SW 1271 (cell line): ENCODE data around the gene CYB561.
"Not testable (repeated sequence)": the region's sequence is repeated elsewhere in the genome, so short reads cannot be mapped to it uniquely, and the experiment has no call there.

Experiments used
- DNase-seq, 2 experiments: peaks; one replicate each; lab custom pipeline; 2025; lab: John Stamatoyannopoulos, UW

Gene CYB561

GRCh38 chr17:63478814-63479494, 32.8 kb upstream of the CYB561 start:
- peak; percentile 35 to 76 for DNase-seq

DNA sequence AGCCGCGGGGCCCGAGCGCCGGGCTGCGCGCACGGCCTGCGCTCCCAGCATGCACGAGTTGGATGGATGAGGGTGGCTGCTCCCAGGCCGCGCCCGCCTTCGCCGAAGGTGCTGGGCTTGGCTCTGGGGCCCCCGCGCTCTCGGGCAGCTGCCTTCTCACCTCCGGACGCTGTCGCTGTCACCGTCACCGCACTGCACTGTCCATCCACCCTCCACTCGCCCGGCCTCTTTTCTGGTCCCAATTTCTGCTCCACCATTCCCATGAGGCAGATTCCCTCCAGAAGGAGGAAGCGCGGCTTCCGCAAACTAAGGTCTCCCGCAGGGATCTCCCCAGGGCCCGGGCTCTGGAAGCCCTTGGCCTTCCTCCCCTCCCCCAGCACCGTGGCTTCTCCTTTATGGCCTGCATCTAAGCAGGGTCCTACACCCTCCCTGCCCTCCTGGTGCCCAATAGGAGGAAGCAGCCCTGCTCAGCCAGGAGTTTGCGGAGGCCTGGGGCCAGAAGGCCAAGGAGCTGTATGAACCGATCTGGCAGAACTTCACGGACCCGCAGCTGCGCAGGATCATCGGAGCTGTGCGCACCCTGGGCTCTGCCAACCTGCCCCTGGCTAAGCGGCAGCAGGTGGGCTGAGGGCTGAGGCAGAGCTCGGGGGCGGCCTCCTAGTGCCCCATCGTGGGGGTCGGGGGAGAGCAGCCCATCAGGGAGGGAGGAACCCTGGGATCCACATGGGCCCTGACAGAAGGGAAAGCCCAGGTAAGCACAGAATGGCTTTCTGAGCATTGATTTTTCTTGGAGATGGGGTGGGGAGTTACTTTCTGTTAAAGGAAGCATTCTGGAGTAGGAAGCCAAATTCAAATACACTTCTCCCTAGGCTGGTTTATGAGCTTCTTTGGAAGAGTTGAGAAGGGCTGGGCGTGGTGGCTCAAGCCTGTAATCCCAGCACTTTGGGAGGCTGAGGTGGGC, 31.7 kb upstream of the CYB561 start:
- DNase-seq = no peak

DNA sequence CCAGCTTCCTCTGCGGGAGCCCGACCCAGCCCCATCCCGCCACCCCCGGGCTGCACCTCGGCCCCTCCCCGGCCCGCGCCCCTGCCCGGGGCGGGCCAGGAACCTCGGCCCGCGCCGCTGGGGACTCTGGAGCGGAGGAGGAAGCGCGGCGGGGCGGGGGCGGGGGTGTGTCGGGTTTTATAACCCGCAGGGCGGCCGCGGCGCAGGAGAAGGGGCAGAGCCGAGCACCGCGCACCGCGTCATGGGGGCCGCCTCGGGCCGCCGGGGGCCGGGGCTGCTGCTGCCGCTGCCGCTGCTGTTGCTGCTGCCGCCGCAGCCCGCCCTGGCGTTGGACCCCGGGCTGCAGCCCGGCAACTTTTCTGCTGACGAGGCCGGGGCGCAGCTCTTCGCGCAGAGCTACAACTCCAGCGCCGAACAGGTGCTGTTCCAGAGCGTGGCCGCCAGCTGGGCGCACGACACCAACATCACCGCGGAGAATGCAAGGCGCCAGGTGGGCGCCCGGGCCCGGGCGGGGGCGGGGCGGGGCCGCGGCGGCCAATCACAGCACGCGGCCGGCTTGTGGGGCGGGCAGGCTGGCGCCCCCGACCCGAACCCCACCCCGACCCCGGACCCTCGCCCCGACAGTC, 30.9 kb upstream of the CYB561 start, which contains the start of gene ACE:
Gene ACE, plus strand, starts transcription at position 208 of the 626 bp plus-strand sequence. Its CDS starts 34 bp downstream, at position 242.
- DNase-seq = no peak

DNA sequence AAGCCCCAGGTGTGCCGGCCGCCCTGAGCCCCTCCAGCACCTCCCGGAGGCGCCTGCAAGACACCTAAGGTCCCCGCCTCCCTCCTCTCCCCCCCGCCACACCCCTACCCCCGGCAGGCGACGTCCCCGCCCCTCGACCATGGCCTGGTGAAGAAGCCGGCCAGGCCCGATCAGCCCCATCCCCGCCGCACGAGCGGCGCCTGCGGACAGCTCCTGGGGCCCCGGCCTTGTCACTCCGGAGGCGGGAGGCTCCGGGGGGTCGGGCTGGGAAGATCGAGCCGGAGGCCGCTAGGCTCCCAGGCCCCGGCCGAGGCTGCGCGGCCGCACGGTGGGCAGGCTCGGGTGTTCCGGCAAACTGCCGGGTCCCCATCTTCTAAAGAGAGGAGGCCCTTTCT, 30.4 kb upstream of the CYB561 start:
- DNase-seq = no peak

GRCh38 chr17:63475491-63476412, 29.6 kb upstream of the CYB561 start:
- no peak for DNase-seq

DNA sequence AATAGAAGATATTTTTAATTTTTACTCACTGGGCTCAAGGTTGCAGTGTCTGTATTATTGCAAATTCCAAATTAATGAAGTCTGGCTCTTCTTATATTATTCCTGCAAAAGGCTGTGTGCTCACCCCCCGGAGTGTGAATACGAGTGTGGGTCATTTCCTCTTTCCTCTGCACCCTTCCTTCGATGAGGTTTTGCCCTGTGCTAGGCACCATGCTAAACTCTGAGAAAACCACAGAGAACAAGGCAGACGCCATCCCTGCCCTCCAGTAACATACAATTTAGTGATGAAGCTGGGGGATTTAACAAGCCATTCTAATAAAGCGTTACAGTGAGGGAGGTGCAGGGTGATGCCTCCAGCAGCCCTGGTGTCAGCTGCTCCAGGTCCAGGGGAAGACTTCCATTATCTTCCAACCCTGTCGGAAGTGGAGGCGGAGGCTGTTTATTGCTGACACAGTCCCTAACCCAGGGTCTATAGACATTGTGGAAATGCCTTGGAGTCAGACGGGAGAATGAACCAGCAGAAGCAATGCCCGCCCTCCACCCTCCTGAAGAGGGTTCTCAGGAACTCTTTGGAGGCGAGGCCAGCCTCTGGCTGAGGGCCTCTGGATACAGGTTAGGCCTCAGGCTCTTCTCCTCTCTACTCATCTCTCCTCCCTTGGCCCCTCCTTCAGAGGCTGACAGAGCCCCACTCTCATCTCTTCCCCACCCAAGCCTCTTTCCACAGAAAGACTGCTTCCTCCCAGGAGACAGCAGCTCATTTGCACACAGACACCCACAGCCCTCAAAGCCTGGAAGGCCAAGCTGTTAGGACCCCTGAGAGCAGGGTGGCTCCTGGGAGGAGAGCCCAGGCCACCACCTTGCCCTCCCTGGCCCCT, 28.7 kb upstream of the CYB561 start:
- DNase-seq = no peak

- DNase-seq = no peak
These were observed 28.1 kb upstream of the CYB561 start for GRCh38 chr17:63474174-63474573.

GRCh38 chr17:63468099-63468498, 22.0 kb upstream of the CYB561 start:
- DNase-seq = not testable (repeated sequence)

DNA sequence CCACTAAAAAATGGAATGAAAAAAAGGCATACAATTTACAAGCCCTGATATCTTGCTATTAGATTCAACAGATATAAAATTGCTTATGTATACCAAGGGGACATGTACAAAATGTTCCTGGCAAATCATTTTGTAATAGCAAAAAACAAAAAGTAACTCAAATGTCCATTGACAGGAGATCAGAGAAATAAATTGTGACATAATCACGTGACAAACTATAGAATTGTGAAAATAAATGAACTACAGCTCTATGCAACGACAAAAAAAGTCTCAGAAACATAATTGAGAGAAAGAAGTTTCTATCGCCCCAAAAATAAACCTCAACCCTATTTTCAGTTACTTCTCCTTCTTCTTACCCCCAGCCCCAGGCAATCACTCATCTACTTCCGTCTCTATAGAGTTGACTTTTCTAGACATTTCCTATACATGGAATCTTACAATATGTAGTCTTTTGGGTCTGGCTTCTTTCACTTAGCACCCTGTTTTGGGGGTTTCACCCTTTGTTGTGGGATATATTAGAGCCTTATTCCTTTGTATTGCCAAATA, 18.7 kb upstream of the CYB561 start:
- no peak for DNase-seq

DNA sequence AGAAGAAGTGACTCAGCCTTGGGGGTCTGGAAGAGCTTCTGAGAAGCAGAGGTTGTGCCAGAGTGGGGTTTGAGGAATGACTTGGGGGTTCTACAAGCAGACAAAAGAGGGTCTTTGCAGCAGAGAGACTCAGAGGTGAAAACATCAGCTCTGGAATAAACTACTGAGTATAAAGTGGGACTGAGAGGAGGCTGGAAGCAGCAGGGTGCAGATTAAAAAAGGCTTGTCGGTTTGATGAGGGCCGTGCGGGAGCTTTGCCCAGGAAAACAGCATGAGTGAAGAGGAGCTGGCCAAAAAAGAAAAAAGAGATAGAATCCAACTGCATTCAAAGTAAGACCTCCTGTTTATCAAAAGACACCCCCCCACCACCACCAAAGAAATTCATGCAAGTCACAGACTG, 17.7 kb upstream of the CYB561 start:
- no peak for DNase-seq

- DNase-seq = no peak
These were observed 13.9 kb upstream of the CYB561 start for GRCh38 chr17:63460018-63460417.

- DNase-seq = no peak
These were observed 12.4 kb upstream of the CYB561 start for GRCh38 chr17:63458478-63458877.

GRCh38 chr17:63455417-63455816, 9.3 kb upstream of the CYB561 start:
- DNase-seq = no peak

DNA sequence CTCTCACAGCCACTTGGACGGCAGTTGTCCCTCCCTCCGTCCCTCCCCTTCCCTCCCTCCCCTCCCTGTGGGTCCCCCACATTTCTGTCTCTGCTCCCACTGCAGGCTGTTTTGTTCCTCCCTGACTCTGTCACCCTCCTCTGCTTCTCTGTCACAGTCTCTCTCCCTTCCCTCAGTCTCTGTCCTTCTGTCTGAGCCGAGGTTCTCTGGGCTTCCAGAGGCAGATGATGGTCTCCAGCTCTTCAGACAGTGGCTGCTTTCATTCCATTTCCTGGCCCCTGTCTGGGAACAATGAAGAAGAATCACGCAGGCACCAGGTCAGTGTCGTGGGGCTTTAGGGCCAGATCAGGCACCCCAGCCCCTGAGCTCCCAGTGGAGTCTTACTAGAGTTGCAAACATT, 8.8 kb upstream of the CYB561 start:
- no peak for DNase-seq

DNA sequence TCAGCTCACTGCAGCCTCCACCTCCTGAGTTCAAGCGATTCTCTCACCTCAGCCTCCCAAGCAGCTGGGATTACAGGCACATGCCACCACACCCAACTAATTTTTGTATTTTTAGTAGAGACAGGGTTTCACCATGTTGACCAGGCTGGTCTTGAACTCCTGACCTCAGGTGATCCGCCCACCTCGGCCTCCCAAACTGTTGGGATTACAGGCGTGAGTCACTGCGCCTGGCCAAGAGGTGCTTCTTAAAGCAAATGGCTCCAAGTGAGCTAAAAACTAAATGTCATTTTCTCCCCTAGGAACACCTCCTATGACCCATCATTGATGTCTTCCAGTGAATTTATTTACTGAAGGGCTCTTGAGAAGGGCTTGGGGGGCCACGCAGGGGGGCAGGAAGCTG, 8.3 kb upstream of the CYB561 start:
- not testable (repeated sequence) for DNase-seq

DNA sequence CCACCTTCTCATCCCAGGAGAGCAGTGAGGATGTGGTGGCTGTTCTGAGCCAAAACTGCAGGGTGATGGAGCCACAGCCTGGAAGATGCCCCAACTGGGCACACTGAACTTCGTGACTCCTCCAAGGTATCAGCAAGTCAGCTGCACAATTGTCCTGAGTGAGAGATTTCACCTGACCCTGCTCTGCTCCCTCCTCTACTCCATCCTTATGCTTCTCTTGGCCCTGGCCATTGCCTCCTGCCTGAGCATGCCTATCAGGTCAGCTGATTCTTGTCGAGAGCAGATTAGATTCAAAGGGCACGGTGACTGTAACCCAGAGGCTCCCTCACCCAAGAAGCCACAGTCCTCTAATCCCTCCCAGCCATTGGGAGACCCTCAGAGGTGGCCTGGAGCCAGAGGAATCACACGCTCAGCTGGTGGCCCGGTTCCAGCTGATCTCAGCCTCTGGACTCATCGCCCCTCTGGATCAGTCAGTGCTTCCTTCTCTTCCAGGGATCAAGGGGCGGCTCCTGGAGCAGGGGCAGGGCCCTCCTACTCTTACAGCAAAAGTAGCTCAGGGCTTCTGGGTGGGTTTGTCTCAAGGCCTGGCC, 7.0 kb upstream of the CYB561 start:
- no peak for DNase-seq

DNA sequence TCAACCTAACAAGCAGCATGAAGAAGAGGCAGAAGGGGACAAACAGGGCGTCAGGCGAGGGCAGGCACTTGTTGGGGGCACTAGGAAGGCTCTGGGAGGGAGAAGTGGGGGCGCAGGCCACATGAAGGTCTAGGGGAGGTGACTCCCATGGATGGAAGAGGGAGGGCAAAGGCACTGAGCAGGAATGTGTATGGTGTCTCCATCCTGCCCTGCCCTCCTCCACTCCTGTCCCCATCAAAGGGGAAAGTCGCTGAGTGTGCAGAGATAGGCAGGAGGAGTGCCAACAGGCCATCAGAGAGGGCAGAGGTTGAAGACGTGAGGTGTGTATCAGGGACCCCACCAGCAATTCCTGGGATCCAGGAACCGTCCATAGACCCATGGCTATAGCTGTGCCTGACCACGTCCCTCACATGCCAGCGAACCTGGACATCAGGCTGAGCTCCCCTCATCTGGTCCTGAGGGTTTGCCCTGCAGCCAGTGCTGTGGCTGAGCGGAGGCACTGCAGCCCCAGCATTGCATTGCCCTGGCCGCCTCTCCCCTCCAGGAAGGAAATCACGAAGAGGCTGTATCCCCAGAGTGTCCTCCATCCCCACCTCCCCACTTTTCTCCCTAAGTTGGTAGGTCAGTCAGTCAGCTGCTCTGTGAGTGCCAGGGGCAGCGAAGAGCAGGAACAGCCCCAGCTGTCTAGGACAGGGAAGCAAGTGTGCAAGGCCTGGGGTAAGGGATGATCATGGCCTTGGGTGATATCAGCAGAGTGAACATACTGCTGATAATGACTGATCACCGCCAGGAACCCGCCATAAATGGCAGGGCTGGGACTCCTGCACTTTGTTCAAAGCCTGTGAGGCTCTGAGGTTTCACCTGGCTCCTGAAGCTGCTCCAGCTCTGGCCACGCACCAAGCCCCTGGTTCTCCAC, 6.2 kb upstream of the CYB561 start:
- DNase-seq = no peak

GRCh38 chr17:63451150-63451549, 5.0 kb upstream of the CYB561 start:
- DNase-seq = no peak

DNA sequence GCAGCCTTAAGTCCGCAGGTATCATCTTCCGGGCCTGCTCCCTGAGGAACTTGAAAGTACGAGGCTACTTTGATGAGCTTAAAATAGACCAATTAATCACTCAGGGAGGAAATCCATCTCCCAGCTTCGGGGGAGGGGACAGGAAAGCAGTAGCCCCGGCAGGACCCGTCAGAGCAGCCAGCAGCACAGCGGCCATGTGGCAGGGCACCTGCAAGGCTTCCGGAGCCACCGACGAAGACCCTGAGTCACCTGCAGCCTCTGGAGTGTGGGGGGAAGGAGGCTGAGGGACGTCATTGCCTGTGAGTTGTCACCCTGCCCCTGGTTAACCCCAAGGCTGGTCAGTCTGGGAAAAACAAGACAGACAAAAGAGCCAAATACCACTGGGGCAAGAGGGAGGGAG, 4.4 kb upstream of the CYB561 start:
- no peak for DNase-seq
